Stimulated activated naive CD8-positive, alpha-beta T cell treated with anti-CD3 and anti-CD28 coated beads, Interleukin-15, amount 100 ng/mL, for 72 hours (primary cell): Measurements from ENCODE around the gene ACP6.
"Not testable (repeated sequence)": the region's sequence is repeated elsewhere in the genome, so short reads cannot be mapped to it uniquely, and the experiment has no call there.

Experiments used
- ATAC-seq: fragments of 150-1000 bp; cut with Tn5 transposase; 2 replicates; pipeline ENCODE4 v1.10.0; 2021; ENCODE audit warnings: mild to moderate bottlenecking, moderate library complexity
- DNase-seq, 2 donors: peaks; one replicate each; pipeline ENCODE4 v3.0.0; 2021 to 2022
- H3K27ac Mint-ChIP-seq, 2 donors: one replicate each; pipeline ENCODE4 v1.8.0; 2022; ENCODE audit warnings: mild to moderate bottlenecking in 2 of 2, mixed read lengths in 2 of 2, moderate library complexity in 2 of 2
- H3K27me3 Mint-ChIP-seq: one replicate; pipeline ENCODE4 v1.8.0; 2022; ENCODE audit warnings: mixed read lengths
- H3K4me1 Mint-ChIP-seq: one replicate; pipeline ENCODE4 v1.8.0; 2022; ENCODE audit warnings: mild to moderate bottlenecking, mixed read lengths
- H3K4me3 Mint-ChIP-seq, 2 donors: one replicate each; pipeline ENCODE4 v1.8.0; 2022; ENCODE audit warnings: mild to moderate bottlenecking in 2 of 2, mixed read lengths in 2 of 2, moderate library complexity in 1 of 2
- H3K9me3 Mint-ChIP-seq, 2 donors: one replicate each; pipeline ENCODE4 v1.8.0; 2022; ENCODE audit warnings: mixed read lengths in 2 of 2

Gene ACP6

DNA sequence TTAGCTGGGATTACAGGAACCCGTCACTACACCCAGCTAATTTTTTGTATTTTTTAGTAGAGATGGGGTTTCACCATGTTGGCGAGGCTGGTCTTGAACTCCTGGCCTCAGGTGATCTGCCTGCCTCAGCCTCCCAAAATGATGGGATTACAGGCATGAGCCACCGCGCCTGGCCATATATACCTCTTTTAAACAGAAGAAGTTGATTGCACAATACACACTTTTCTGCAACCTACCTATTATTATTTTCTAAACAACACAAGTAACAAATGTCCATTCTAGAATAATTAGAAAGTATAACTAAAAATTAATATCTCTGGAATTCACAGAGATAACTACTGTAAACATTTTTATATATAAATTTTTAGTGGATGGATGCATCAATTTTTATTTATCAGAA is 55.4 kb downstream of the ACP6 start:
- H3K27me3 Mint-ChIP-seq, H3K27ac Mint-ChIP-seq, H3K9me3 Mint-ChIP-seq, ATAC-seq, DNase-seq, H3K4me3 Mint-ChIP-seq: not testable (repeated sequence)
- H3K4me1 Mint-ChIP-seq: peaks cover 25% of the 10 kb centered on the region

DNA sequence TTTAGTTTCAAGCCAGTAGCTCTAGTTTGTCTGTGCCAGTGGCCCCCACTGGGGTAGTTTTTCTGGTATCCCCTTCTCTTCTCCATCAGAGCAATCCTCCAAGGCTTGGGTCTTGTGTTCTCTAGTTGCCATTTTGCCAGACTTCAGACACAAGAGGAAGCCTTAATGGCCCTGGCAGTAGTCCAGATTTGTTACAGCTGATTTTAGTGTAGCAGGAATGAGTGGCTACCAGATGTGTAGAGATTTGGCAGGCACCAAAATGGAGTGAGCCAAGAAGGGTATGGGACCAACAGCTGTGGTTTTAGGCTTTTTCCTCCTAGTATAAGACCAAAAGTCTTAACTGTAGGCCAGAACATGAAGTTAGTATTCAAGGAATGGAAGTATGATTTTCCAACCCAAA is 56.8 kb downstream of the ACP6 start:
- Mint-ChIP-seq H3K27ac (no peak overlapping the region), H3K27me3 (no peaks in the 10 kb centered on the region), H3K4me1 (peaks cover 19% of the 10 kb centered on the region), H3K9me3 (no peaks in the 10 kb centered on the region), H3K4me3 (no peak overlapping the region)
- DNase-seq (no peak), ATAC-seq (no peak)

DNA sequence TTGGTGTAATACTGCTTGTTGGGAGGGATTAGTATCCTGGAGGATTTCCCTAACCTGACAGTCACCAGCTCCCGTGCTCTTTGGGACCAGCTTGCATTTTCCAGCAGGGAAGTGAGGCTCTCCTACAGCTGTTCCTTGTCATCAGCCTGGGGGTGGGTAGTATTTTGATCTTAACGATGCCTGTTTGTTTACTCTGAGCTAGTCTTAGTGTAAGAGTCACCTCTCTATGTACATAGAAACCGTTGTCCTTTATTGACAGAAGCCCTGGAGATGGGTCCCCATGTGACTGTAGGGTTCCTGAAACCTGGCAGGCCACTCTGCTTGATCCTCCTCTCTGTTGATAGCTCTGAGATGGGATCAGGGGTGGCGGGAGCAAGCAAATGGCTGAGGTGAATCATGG is 58.0 kb downstream of the ACP6 start:
- no peak for DNase-seq
- H3K27me3 Mint-ChIP-seq: no peaks in the 10 kb centered on the region
- no peak overlapping the region for H3K27ac Mint-ChIP-seq
- no peak overlapping the region for H3K4me3 Mint-ChIP-seq
- H3K4me1 Mint-ChIP-seq: peaks cover 8% of the 10 kb centered on the region
- H3K9me3 Mint-ChIP-seq: no peaks in the 10 kb centered on the region
- ATAC-seq: no peak

DNA sequence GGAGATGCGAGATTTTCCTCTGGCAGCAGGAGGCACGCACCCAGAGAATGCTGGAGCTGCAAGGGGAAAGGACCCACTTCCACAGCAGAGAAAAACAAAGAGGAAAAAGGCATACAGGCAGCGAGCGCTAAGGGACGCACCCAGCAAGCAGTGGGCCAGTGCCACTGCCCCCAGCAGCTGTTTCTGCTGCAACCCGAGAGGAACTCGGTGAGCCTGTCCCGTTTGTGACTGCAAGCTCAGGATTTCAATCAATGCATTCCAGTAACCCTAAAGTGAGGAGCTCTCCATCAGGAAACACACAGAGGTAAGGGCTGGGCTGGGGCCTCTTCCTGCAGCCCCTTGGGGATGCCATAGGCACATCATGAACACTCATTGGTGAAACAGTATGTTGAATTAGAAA is 58.7 kb downstream of the ACP6 start:
- ATAC-seq: no peak
- no peak overlapping the region for H3K27ac Mint-ChIP-seq
- H3K9me3 Mint-ChIP-seq: no peaks in the 10 kb centered on the region
- no peak for DNase-seq
- no peaks in the 10 kb centered on the region for H3K27me3 Mint-ChIP-seq
- H3K4me1 Mint-ChIP-seq: peaks cover 5% of the 10 kb centered on the region
- H3K4me3 Mint-ChIP-seq: no peak overlapping the region

DNA sequence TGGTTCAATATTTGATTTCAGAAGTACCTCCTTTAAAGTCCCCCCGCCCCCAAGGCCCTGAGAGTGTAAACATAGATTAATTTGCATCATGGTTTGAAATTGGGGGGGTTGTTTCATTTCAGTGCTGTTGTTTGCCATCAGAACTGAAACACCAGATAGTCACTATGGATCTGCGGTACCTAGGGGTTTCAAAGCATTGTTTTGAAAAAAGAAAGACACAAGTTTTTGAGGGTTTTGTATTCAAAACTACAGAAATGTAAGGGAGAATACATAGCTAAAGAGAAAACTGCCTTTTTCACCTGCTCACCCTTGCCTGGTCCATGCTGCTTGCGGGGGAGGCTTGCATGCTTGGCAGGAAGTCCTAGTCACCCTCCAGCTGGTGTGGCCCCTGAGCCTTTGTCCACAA is 59.3 kb downstream of the ACP6 start:
- Mint-ChIP-seq H3K4me3 (no peak overlapping the region), H3K9me3 (no peaks in the 10 kb centered on the region), H3K27ac (no peak overlapping the region), H3K27me3 (no peaks in the 10 kb centered on the region), H3K4me1 (peaks cover 5% of the 10 kb centered on the region)
- ATAC-seq: no peak
- DNase-seq: no peak

DNA sequence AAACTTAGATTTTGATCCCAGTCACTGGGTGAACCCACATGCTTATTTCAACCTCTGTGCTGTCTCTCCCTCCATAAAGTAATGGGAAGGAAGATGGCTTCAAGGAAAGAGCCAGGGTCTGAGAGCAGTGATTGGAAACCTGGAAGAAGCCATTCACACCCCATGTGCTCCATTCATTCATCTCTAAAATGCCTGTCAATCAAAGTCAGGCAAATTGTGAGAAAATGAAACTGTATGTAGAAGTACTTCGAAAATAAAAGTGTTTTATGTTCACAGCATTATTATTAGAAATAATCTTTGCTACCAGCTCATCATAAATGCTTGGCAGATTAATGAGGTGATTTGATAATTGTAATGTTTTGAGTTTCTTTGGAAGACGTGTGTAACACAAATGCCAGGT is 61.0 kb downstream of the ACP6 start:
- Mint-ChIP-seq H3K27me3 (no peaks in the 10 kb centered on the region), H3K27ac (peak overlapping the region in 1 of 2 donors; percentile 23), H3K4me3 (no peak overlapping the region), H3K4me1 (peaks cover 9% of the 10 kb centered on the region), H3K9me3 (no peaks in the 10 kb centered on the region)
- DNase-seq (no peak), ATAC-seq (no peak)

DNA sequence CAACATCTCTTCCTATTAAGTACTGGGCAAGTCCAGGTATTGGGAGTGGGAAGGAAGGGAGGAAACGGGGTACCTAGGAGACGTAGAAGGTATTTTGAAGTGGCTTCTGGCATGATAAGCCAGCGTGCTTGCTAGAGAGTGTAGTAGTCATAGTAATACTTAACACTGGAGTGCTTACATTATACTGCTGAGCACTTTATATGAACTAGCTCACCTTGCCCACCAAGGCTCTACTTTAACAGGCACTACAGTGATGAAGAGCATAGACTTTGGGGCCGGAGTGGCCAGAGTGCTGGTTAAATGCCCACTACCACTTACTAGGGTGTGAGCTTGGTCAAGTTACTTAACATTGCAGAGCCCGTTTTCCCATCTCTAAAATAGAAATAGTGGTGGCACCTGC is 61.7 kb downstream of the ACP6 start:
- ATAC-seq (no peak), DNase-seq (no peak)
- Mint-ChIP-seq H3K4me1 (peaks cover 9% of the 10 kb centered on the region), H3K27me3 (no peaks in the 10 kb centered on the region), H3K4me3 (no peak overlapping the region), H3K27ac (peak overlapping the region in 1 of 2 donors; percentile 20), H3K9me3 (no peaks in the 10 kb centered on the region)

DNA sequence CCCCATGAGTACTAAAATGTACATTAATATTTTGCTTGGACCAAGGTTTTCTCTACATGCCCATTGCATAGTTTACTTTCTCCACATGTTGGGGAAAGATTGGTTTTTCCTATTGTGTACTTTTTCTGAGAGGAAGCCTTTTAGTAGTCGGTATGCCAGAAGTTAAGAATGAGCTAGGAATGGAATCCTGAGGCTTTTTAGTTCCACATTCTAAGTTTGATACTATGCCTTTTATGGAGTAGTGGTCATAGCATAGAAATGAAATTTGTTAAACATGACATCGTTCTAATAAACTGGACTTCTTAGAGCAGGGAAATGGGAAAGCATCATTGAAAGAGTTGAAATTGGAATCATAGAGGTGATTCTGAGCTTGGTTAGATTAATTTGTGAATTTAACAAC is 64.7 kb downstream of the ACP6 start:
- H3K27me3 Mint-ChIP-seq: no peaks in the 10 kb centered on the region
- no peak overlapping the region for H3K4me3 Mint-ChIP-seq
- ATAC-seq (no peak), DNase-seq (no peak)
- H3K9me3 Mint-ChIP-seq: no peaks in the 10 kb centered on the region
- H3K4me1 Mint-ChIP-seq: peaks cover 26% of the 10 kb centered on the region
- no peak overlapping the region for H3K27ac Mint-ChIP-seq

DNA sequence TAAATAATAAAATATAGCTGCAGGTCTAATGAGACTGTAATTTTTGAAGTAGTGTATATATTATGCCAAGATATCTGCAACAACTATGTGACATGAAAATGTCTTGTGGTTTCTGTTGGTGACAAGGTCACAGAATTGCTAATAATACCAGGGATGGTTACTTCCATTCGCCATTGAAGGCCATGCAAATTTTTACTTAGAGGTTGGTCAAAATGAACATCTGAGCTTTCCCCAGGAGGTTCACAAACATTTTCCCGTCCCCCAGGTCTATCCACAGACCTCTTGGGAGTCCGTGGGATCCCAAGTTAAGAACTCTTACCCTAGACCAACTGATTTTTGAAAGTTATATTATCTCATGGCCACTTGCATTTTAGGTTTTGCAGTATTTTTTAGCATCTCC is 66.3 kb downstream of the ACP6 start:
- H3K27ac Mint-ChIP-seq: no peak overlapping the region
- ATAC-seq (no peak), DNase-seq (no peak)
- H3K9me3 Mint-ChIP-seq: no peaks in the 10 kb centered on the region
- no peak overlapping the region for H3K4me3 Mint-ChIP-seq
- H3K27me3 Mint-ChIP-seq: no peaks in the 10 kb centered on the region
- peaks cover 34% of the 10 kb centered on the region for H3K4me1 Mint-ChIP-seq

DNA sequence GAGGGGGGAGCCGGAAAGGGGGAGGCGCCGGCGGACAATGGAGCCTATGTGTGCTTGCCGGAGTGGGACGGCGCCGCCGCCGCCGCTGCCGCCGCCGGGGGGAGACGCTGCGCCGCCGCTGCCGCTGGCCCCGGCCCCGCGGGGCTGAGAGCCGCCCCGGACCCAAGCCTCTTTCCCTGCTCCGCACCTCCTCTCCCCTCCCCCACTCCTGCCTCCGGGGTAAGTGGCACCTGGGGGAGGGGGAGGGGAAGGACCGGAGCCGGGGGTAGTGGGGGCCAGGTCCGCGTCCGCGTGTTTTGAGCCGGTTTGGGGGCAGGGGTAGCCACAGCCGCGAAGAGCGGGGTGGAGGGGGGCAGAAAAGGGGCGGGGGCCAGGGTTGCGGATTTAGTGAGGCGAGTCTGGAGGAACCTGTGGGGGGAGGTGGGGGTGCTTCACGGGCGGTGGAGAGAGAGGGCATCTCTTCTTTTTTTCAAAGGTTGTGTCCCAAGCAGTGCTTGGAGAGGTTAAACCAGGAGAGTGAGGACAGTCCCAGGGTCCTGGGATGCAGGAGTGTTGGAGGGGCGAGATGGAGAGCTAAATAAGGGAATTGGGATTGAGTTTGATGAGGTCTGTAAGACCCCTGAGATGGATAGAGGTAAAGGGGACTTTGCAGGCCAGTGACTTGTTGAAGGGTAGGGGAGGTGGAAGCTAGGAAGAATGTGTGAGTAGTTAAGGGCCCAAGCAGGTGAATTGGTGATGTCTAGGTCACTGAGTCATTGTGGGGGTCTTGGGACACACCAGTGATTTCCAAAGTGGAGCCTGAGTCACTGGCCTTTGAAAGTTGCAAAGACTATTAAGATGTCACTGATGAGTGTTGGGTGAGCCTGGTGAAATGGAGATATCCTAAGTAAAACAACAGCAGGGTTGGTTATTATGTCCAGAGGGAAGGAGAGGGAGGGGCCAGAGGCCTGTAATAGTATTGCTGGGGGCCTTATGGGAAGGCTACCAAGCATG is 69.9 kb downstream of the ACP6 start:
- no peaks in the 10 kb centered on the region for H3K9me3 Mint-ChIP-seq
- H3K27ac Mint-ChIP-seq: peak overlapping the region; percentile 54 to 85
- H3K27me3 Mint-ChIP-seq: no peaks in the 10 kb centered on the region
- DNase-seq (no peak), ATAC-seq (no peak)
- H3K4me1 Mint-ChIP-seq: peaks cover 43% of the 10 kb centered on the region
- H3K4me3 Mint-ChIP-seq: peak overlapping the region; percentile 84 to 92

DNA sequence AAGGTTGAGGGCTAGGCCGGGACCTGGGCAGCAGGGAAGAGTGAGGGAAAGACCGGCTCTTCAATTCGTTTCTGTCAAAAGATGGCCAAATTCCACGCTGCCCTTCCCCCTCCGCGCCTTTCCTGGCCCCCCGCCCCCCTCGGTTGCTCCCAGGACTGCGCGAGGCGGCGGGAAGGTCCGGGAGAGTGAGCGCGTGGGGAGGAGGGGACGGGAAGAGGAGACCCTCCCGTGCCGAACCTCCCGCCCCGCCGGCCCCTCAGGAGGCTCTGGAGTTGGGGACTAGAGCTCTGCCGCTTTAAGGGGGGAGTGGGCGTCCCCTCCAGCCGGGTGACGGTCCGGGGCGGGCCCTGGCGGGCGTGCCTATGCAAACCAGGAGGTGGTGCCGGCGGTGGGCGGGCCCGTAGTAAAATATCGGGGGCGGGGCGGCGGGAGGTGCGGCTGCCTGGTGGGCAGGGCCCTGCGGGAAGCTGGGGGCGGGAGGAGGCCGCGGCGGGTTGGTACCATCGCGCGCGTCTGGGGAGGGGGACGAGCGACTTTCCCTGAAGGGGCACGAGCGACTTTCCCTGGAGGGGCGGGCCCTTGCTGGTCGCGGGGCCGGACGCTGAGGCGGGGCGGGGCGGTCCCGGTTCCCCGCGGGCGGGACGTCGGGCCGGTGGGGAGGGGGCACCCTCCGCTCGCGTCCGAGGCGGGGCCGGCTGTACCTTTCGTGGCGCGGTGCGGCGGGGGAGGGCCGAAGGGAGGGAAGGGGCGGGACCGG is 70.8 kb downstream of the ACP6 start:
- DNase-seq: peak; percentile 96
- peaks cover 41% of the 10 kb centered on the region for H3K4me1 Mint-ChIP-seq
- no peaks in the 10 kb centered on the region for H3K27me3 Mint-ChIP-seq
- H3K4me3 Mint-ChIP-seq: peak overlapping the region; percentile 97
- no peaks in the 10 kb centered on the region for H3K9me3 Mint-ChIP-seq
- peak overlapping the region; percentile 97 for H3K27ac Mint-ChIP-seq
- ATAC-seq: peak; percentile 87

DNA sequence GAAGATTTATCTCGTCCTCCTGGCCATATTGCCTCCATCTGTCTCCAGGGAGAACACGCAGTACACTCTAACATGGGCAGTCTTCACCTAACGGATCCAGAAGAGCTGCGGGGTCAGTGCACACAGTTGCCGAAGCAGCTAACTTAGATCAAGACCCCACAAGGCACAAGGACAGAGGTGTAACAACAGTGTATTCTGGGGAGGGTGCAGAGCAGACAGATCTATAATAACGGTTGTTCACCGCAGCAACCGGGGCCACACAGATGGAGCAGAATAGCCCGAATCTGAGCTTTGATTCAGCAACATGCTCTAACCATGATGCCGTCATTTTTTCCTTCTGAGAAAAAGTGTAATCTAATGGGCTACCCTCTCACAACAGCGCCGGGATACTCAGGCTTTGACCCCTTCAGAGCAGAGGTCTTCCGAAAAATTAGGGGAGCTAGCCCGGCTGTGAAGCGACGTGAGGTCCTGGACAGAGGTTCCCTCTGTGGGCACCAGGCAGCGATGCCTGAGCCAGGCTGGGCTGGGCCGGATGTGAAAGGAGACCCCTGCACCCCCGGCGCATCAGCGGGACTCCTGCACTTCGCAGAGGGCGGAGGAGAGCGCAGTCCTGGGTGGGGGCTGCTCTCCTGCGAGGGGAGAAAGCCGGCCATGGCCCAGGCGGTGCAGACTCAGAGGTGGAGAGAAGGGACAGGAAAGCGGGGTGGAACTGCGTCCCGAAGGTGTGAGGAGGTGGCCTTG is 71.5 kb downstream of the ACP6 start:
- Mint-ChIP-seq H3K27me3 (no peaks in the 10 kb centered on the region), H3K27ac (peak overlapping the region; percentile 97), H3K9me3 (no peaks in the 10 kb centered on the region), H3K4me3 (peak overlapping the region; percentile 97), H3K4me1 (peaks cover 38% of the 10 kb centered on the region)
- ATAC-seq: peak; percentile 37
- DNase-seq: peak; percentile 53

DNA sequence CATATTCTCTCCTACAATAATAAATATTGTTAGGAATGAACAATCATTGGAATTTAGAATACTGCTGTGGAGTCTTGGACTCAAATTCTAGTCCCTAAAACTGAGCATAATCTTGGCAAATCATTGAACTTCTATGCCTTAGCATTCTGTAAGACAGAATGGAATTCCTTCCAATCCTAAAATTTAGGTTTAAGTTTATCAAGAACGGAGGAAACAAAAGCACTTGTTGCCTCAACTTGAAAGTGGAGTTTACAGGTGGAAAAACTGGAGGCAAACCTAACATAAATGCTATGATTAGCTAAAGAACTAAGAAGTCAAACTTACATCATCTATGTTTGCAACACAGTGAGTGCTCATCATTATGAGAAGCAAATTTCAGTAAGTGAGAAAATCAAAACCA is 73.3 kb downstream of the ACP6 start:
- Mint-ChIP-seq H3K27ac (no peak overlapping the region), H3K27me3 (no peaks in the 10 kb centered on the region), H3K4me1 (peaks cover 27% of the 10 kb centered on the region), H3K9me3 (no peaks in the 10 kb centered on the region), H3K4me3 (no peak overlapping the region)
- ATAC-seq: no peak
- no peak for DNase-seq
